ENCODE results near the gene DUSP9. TPM values are rescaled to one million over a fixed set of nuclear protein-coding genes. Genes with fewer than 3 reads are reported as not detected.
A peak's percentile ranks its signal among the peaks of the same experiment; 100 is the strongest.

The DUSP9 gene
- total and polyA plus RNA-seq, 2 experiments from 2014 or later: 75.5 to 86.2 TPM

DNA sequence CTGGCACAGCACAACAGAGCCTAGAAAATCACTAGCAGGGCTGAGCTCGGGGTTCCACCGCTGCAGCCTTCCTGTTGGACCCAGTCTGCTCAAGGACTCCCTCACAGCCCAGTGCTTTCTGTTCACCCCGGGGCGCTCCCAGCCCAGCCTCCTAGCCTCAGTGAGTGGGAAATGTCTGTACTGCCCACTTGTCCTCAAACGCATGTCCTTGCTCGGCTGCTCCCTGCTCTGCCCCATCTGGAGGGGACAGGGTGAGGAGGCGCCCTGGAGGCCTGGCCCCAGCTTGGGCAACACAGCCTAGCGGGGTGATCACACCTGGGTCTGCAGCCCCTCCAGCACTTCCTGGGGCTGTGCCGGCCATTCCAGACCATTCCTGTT is 36.2 kb upstream of the DUSP9 start:
- Histone ChIP-seq H3K27ac (no peak overlapping the region), H3K9me2 (replicated peaks; ENCODE audit: insufficient read depth) (no peaks in the 10 kb centered on the region), H4K20me1 (ENCODE audit: insufficient read depth, poor library complexity, severe bottlenecking) (no peaks in the 10 kb centered on the region), H3K4me3 (no peak overlapping the region), H3K9me3 (ENCODE audit: low read depth) (no peaks in the 10 kb centered on the region), H3K4me1 (ENCODE audit: insufficient read depth) (no peaks in the 10 kb centered on the region), H3K79me2 (no peaks in the 10 kb centered on the region), H3K27me3 (no peaks in the 10 kb centered on the region), H3K4me2 (peak overlapping the region; percentile 90), H3K36me3 (replicated peaks; ENCODE audit: insufficient read depth, low read depth) (no peaks in the 10 kb centered on the region), H2AFZ (peak overlapping the region; percentile 76)
- no peak for DNase-seq (ENCODE audit: low spot score)
- TF ChIP-seq, protein P1, sequence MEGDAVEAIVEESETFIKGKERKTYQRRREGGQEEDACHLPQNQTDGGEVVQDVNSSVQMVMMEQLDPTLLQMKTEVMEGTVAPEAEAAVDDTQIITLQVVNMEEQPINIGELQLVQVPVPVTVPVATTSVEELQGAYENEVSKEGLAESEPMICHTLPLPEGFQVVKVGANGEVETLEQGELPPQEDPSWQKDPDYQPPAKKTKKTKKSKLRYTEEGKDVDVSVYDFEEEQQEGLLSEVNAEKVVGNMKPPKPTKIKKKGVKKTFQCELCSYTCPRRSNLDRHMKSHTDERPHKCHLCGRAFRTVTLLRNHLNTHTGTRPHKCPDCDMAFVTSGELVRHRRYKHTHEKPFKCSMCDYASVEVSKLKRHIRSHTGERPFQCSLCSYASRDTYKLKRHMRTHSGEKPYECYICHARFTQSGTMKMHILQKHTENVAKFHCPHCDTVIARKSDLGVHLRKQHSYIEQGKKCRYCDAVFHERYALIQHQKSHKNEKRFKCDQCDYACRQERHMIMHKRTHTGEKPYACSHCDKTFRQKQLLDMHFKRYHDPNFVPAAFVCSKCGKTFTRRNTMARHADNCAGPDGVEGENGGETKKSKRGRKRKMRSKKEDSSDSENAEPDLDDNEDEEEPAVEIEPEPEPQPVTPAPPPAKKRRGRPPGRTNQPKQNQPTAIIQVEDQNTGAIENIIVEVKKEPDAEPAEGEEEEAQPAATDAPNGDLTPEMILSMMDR (IDR thresholded peaks at IDR 0.05; ENCODE audit: poor library complexity): no peak
- TF ChIP-seq EZH2phosphoT487 (IDR thresholded peaks at IDR 0.05; ENCODE audit: low read depth, severe bottlenecking, unreplicated experiment) (no peak), EZH2 (IDR thresholded peaks at IDR 0.05; ENCODE audit: borderline replicate concordance) (no peak)
- WGBS (ENCODE audit: low lambda C conversion rate, missing lambda C conversion rate): 73% methylated on average over 8 of the region's 9 CpGs

DNA sequence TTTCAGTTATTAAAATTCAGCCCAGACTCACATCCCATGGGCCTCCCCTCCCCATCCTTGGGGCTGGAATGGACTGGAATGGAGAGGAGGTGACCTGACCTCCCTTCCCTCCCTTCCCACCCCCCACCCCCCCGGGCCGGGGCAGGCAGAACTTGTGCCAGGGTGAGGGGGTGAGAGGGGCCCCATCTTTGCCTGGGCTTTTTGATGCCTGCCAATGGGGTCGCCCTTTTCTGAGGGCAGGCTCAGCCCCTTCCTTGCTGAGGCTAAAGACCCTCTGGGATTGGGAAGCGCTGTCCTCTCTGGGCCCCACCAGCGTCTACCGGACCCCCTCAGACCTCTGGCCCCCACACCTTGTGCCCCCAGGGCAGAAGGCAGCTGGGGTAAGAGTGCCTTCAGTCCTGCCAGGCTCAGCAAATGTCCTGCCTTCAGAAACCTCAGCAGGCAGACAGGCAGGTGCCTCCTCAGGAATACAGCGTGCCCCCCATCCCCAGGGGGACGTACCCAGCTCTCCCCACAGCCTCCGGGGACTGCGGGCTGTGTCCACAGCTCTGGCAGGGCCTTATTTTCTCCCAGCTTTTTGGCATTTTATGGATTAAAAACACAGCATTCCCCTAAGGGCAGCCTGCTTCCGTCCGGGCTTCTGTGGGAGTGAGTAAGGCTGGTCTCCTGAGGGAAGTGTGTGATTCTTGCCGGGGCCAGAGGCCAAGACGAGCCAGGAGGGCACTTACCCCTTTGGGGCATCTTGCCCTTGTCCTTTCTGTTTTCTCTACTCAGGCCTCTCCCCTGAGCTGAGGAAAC is 35.5 kb upstream of the DUSP9 start:
- Histone ChIP-seq H3K36me3 (replicated peaks; ENCODE audit: insufficient read depth, low read depth) (no peaks in the 10 kb centered on the region), H3K4me3 (no peak overlapping the region), H3K9me2 (replicated peaks; ENCODE audit: insufficient read depth) (no peaks in the 10 kb centered on the region), H3K4me1 (ENCODE audit: insufficient read depth) (no peaks in the 10 kb centered on the region), H4K20me1 (ENCODE audit: insufficient read depth, poor library complexity, severe bottlenecking) (no peaks in the 10 kb centered on the region), H3K79me2 (no peaks in the 10 kb centered on the region), H2AFZ (no peak overlapping the region), H3K27me3 (no peaks in the 10 kb centered on the region), H3K27ac (no peak overlapping the region), H3K4me2 (no peak overlapping the region), H3K9me3 (ENCODE audit: low read depth) (no peaks in the 10 kb centered on the region)
- no peak for TF ChIP-seq EZH2phosphoT487 (IDR thresholded peaks at IDR 0.05; ENCODE audit: low read depth, severe bottlenecking, unreplicated experiment)
- TF ChIP-seq, protein P1 (IDR thresholded peaks at IDR 0.05; ENCODE audit: poor library complexity): no peak
- no peak for DNase-seq (ENCODE audit: low spot score)
- 80% methylated on average over 10 of the region's 14 CpGs for WGBS (ENCODE audit: low lambda C conversion rate, missing lambda C conversion rate)

DNA sequence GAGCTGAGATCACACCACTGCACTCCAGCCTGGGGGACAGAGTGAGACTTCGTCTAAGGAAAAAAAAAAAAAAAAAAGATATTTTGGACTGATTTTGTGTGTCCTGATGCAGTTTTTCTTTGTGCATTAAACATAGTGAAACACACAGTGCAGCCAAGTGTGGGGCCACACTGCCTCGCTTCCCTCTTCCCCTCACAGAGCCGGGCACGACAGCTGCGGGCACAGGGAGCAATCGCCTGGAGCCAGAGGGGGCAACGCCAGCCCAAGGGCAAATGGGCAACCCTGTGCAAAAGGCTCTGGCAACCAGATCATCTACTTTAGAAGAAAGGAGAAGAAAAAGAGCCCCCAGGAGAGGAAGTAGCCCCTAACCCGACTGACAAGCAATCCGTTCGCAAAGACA is 34.6 kb upstream of the DUSP9 start:
- no peak for DNase-seq (ENCODE audit: low spot score)
- Histone ChIP-seq H3K4me3 (no peak overlapping the region), H3K4me1 (ENCODE audit: insufficient read depth) (no peaks in the 10 kb centered on the region), H3K9me3 (ENCODE audit: low read depth) (no peaks in the 10 kb centered on the region), H3K9me2 (replicated peaks; ENCODE audit: insufficient read depth) (no peaks in the 10 kb centered on the region), H3K27me3 (no peaks in the 10 kb centered on the region), H3K36me3 (replicated peaks; ENCODE audit: insufficient read depth, low read depth) (no peaks in the 10 kb centered on the region), H2AFZ (no peak overlapping the region), H3K4me2 (no peak overlapping the region), H3K79me2 (no peaks in the 10 kb centered on the region), H4K20me1 (ENCODE audit: insufficient read depth, poor library complexity, severe bottlenecking) (no peaks in the 10 kb centered on the region), H3K27ac (no peak overlapping the region)
- TF ChIP-seq, protein P1 (IDR thresholded peaks at IDR 0.05; ENCODE audit: poor library complexity): no peak
- no peak for TF ChIP-seq EZH2phosphoT487 (IDR thresholded peaks at IDR 0.05; ENCODE audit: low read depth, severe bottlenecking, unreplicated experiment)
- no peak for TF ChIP-seq EZH2 (IDR thresholded peaks at IDR 0.05; ENCODE audit: borderline replicate concordance)
- WGBS (ENCODE audit: low lambda C conversion rate, missing lambda C conversion rate): 94% methylated on average over 10 of the region's 10 CpGs
